Activated B cell treated with CpG ODN at 0.5 μM for 24 hours (primary cell): ENCODE results near the gene SLC24A4. TPM values are rescaled to one million over a fixed set of nuclear protein-coding genes. Genes with fewer than 3 reads are reported as not detected.

Source experiments
- ATAC-seq: fragments of 200-7000 bp; cut with Tn5 transposase; one replicate; pipeline ENCODE4 v1.10.0; 2021; ENCODE audit warnings: low read depth, mild to moderate bottlenecking, moderate library complexity
- CTCF ChIA-PET: fragments of 350-600 bp; sonication (Branson Sonifier 250); formaldehyde crosslinking; loops from one replicate; lab custom pipeline; 2021; ENCODE audit warnings: antibody characterized with exemption; lab: Charles Lee
- POLR2A ChIA-PET: fragments of 350-600 bp; sonication (Branson Sonifier 250); formaldehyde crosslinking; loops from one replicate; lab custom pipeline; 2021; ENCODE audit warnings: antibody characterized with exemption; lab: Charles Lee
- DNase-seq: peaks from one replicate; pipeline ENCODE4 v3.0.0; 2022
- H3K27ac Mint-ChIP-seq: one replicate; pipeline ENCODE4 v1.8.0; 2020; ENCODE audit warnings: mixed read lengths
- H3K27me3 Mint-ChIP-seq: one replicate; pipeline ENCODE4 v1.8.0; 2021; ENCODE audit warnings: mixed read lengths
- H3K36me3 Mint-ChIP-seq: one replicate; pipeline ENCODE4 v1.8.0; 2021; ENCODE audit warnings: low read depth, mixed read lengths
- H3K4me1 Mint-ChIP-seq: one replicate; pipeline ENCODE4 v1.8.0; 2021; ENCODE audit warnings: mixed read lengths
- H3K4me3 Mint-ChIP-seq: one replicate; pipeline ENCODE4 v1.8.0; 2020; ENCODE audit warnings: mild to moderate bottlenecking, mixed read lengths
- H3K9me3 Mint-ChIP-seq: one replicate; pipeline ENCODE4 v1.8.0; 2020; ENCODE audit warnings: mixed read lengths
- CTCF ChIP-seq: fragments of 200-600 bp; IDR thresholded peaks from one replicate; pipeline ENCODE4 v1.8.0; 2022; ENCODE audit warnings: antibody characterized with exemption, mild to moderate bottlenecking
- intact Hi-C: fragments of 100-400 bp; cut with micrococcal nuclease; formaldehyde crosslinking; loops from one replicate; pipeline ENCODE4 v1.15.1; 2024
- total RNA-seq: library from RNA; stranded (reverse); gene quantifications from 2 replicates; pipeline ENCODE4 v1.2.3, GENCODE V29; 2022

SLC24A4 gene
- total RNA-seq, 1 donor from 2014 or later = 0.09 TPM

- H3K4me1 Mint-ChIP-seq = no peaks in the 10 kb centered on the region
- CTCF ChIA-PET = no interaction called here
- H3K27ac Mint-ChIP-seq = no peak overlapping the region
- H3K9me3 Mint-ChIP-seq = no peaks in the 10 kb centered on the region
- no peak overlapping the region for H3K4me3 Mint-ChIP-seq
- H3K36me3 Mint-ChIP-seq = no peaks in the 10 kb centered on the region
- DNase-seq (no peak), ATAC-seq (no peak)
- intact Hi-C loops = no loop called here
- peaks cover 9% of the 10 kb centered on the region for H3K27me3 Mint-ChIP-seq
- TF ChIP-seq CTCF = no peak
- POLR2A ChIA-PET = no interaction called here
Measured at GRCh38 chr14:92380131-92380530, 57.2 kb downstream of the SLC24A4 start.

- H3K9me3 Mint-ChIP-seq = no peaks in the 10 kb centered on the region
- no peaks in the 10 kb centered on the region for H3K4me1 Mint-ChIP-seq
- no peaks in the 10 kb centered on the region for H3K36me3 Mint-ChIP-seq
- TF ChIP-seq CTCF = no peak
- H3K27me3 Mint-ChIP-seq = peaks cover 9% of the 10 kb centered on the region
- intact Hi-C loops = no loop called here
- no peak overlapping the region for H3K4me3 Mint-ChIP-seq
- no peak overlapping the region for H3K27ac Mint-ChIP-seq
- ATAC-seq = no peak
- ChIA-PET CTCF (no interaction called here), POLR2A (no interaction called here)
- no peak for DNase-seq
Measured at GRCh38 chr14:92380582-92380981, 57.6 kb downstream of the SLC24A4 start.

GRCh38 chr14:92382677-92383076 is 59.7 kb downstream of the SLC24A4 start:
- Mint-ChIP-seq H3K4me3 (no peak overlapping the region), H3K9me3 (no peaks in the 10 kb centered on the region), H3K36me3 (no peaks in the 10 kb centered on the region), H3K27ac (no peak overlapping the region), H3K4me1 (no peaks in the 10 kb centered on the region), H3K27me3 (peaks cover 9% of the 10 kb centered on the region)
- TF ChIP-seq CTCF = no peak
- DNase-seq = no peak
- intact Hi-C loops = no loop called here
- no peak for ATAC-seq
- CTCF ChIA-PET = no interaction called here
- POLR2A ChIA-PET = interaction anchor here (0.6 kb wide), 1 partner anchor 170 kb away, joined by 5 read pairs; no protein-coding TSS in a partner anchor

- H3K4me3 Mint-ChIP-seq = no peak overlapping the region
- no peak for TF ChIP-seq CTCF
- no peaks in the 10 kb centered on the region for H3K9me3 Mint-ChIP-seq
- CTCF ChIA-PET = no interaction called here
- no peaks in the 10 kb centered on the region for H3K4me1 Mint-ChIP-seq
- peaks cover 12% of the 10 kb centered on the region for H3K27me3 Mint-ChIP-seq
- intact Hi-C loops = no loop called here
- H3K36me3 Mint-ChIP-seq = no peaks in the 10 kb centered on the region
- ATAC-seq = no peak
- no peak overlapping the region for H3K27ac Mint-ChIP-seq
- POLR2A ChIA-PET = no interaction called here
- no peak for DNase-seq
Measured at GRCh38 chr14:92383805-92384204, 60.8 kb downstream of the SLC24A4 start.

GRCh38 chr14:92384461-92385133 is 61.6 kb downstream of the SLC24A4 start:
- intact Hi-C loops = no loop called here
- no peak overlapping the region for H3K4me3 Mint-ChIP-seq
- H3K4me1 Mint-ChIP-seq = no peaks in the 10 kb centered on the region
- no peak for TF ChIP-seq CTCF
- no peak overlapping the region for H3K27ac Mint-ChIP-seq
- H3K9me3 Mint-ChIP-seq = no peaks in the 10 kb centered on the region
- no peak for DNase-seq
- no peaks in the 10 kb centered on the region for H3K36me3 Mint-ChIP-seq
- peaks cover 14% of the 10 kb centered on the region for H3K27me3 Mint-ChIP-seq
- CTCF ChIA-PET = no interaction called here
- POLR2A ChIA-PET = interaction anchor here (0.6 kb wide), 1 partner anchor 349 kb away, joined by 4 read pairs; no protein-coding TSS in a partner anchor
- no peak for ATAC-seq
